GM21367 (cell line): ENCODE results near the gene ELOVL2.
"Not testable (repeated sequence)": the region's sequence is repeated elsewhere in the genome, so short reads cannot be mapped to it uniquely, and the experiment has no call there.

Source experiments
- ATAC-seq: cut with Tn5 transposase; IDR thresholded peaks from one replicate; pipeline ENCODE4 v1.9.1; 2021; ENCODE audit not compliant: unreplicated experiment

ELOVL2 gene

GRCh38 chr6:11023032-11023431 lies 21.1 kb downstream of the ELOVL2 start:
- ATAC-seq = no peak

- ATAC-seq = no peak
Observed at GRCh38 chr6:11021714-11022113, 22.4 kb downstream of the ELOVL2 start.

GRCh38 chr6:11021003-11021402 lies 23.1 kb downstream of the ELOVL2 start:
- no peak for ATAC-seq

GRCh38 chr6:11018225-11018624 lies 25.9 kb downstream of the ELOVL2 start:
- no peak for ATAC-seq

- no peak for ATAC-seq
Observed at GRCh38 chr6:11017090-11017489, 27.0 kb downstream of the ELOVL2 start.

- ATAC-seq = no peak
Observed at GRCh38 chr6:11016452-11016851, 27.7 kb downstream of the ELOVL2 start.

GRCh38 chr6:11015102-11015501 lies 29.0 kb downstream of the ELOVL2 start:
- no peak for ATAC-seq

GRCh38 chr6:11013721-11014070 lies 30.4 kb downstream of the ELOVL2 start:
- no peak for ATAC-seq

- ATAC-seq = no peak
Observed at GRCh38 chr6:11012976-11013720, 31.0 kb downstream of the ELOVL2 start.

- ATAC-seq = no peak
Observed at GRCh38 chr6:11012295-11012754, 31.8 kb downstream of the ELOVL2 start.

- no peak for ATAC-seq
Observed at GRCh38 chr6:11011787-11012234, 32.3 kb downstream of the ELOVL2 start.

GRCh38 chr6:11009353-11009752 lies 34.8 kb downstream of the ELOVL2 start:
- ATAC-seq = peak; percentile 53

GRCh38 chr6:11008821-11009220 lies 35.3 kb downstream of the ELOVL2 start:
- ATAC-seq = no peak

- ATAC-seq = no peak
Observed at GRCh38 chr6:11007715-11008608, 36.1 kb downstream of the ELOVL2 start.

- ATAC-seq = no peak
Observed at GRCh38 chr6:11006061-11006460, 38.0 kb downstream of the ELOVL2 start.

GRCh38 chr6:11003297-11003696 lies 40.8 kb downstream of the ELOVL2 start:
- not testable (repeated sequence) for ATAC-seq

GRCh38 chr6:11002176-11002575 lies 41.9 kb downstream of the ELOVL2 start:
- no peak for ATAC-seq

- no peak for ATAC-seq
Observed at GRCh38 chr6:10999994-11000393, 44.1 kb downstream of the ELOVL2 start.

- ATAC-seq = no peak
Observed at GRCh38 chr6:10995114-10995707, 48.9 kb downstream of the ELOVL2 start.

GRCh38 chr6:10993896-10994295 lies 50.2 kb downstream of the ELOVL2 start:
- ATAC-seq = no peak

- no peak for ATAC-seq
Observed at GRCh38 chr6:10991115-10991514, 53.0 kb downstream of the ELOVL2 start.

GRCh38 chr6:10989587-10989986 lies 54.5 kb downstream of the ELOVL2 start:
- no peak for ATAC-seq
